ENCODE results near the gene RABAC1.

Gene RABAC1, protein sequence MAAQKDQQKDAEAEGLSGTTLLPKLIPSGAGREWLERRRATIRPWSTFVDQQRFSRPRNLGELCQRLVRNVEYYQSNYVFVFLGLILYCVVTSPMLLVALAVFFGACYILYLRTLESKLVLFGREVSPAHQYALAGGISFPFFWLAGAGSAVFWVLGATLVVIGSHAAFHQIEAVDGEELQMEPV

GRCh38 chr19:41959056-41960053 lies at the start of gene RABAC1:
Gene RABAC1 (minus strand): TSS chr19:41959321. CDS start chr19:41959292, 29 bp downstream.
- TF ChIP-seq CTCF (IDR thresholded peaks at IDR 0.05; ENCODE audit: low read depth, low read length): peak; percentile 13
- in situ Hi-C loops (cut with HindIII; ENCODE audit: low sequenced_read_pairs): no loop called here

DNA sequence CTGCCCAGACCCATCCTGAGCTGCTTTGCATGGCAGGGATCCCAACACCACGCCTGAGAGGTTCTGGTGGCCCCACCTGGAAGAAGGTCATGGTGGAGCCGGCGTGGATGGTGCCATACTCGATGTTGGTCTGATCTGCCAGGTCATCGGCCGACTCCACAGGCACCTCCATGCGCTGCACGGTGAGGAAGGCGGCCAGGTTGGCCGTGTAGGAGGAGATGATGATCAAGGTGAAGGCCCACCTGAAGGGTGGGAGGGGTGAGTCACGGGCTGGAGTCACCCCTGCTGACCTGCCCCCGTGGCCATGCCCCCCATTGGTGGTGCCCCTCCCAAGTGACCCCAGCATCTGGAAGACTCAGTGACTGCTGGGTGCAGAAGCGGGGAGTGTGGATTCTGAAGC lies 47.4 kb upstream of the RABAC1 start:
- TF ChIP-seq CTCF (IDR thresholded peaks at IDR 0.05; ENCODE audit: low read depth, low read length): no peak

More at GRCh38 chr19:41959056-41960053, at the start of gene RABAC1:
- peak within 1 kb of the TSS; percentile 96 for H3K4me3 ChIP-seq (ENCODE audit: low read depth, low read length)
- peak; percentile 91 for DNase-seq (ENCODE audit: low read depth, low spot score)

DNA sequence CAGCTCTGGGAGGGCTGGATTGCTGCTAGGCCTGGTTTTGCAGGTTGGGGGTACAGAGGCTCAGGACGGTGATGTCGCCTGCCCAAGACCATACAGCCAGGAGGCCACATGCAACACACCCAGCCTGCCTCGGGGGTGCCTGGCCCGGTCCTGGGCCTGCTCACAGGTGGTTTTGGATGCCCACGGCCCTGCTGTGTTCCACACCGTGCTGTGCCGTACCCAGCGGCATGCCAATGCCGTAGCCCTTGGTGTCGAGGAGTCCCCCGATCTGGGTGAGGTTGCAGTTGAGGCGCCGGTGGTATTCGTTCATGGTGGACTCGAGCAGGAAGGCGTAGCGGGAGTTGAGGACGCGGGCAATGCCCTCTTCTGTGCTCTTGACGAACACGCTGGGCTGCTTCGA lies 46.4 kb upstream of the RABAC1 start:
- no peak for TF ChIP-seq CTCF (IDR thresholded peaks at IDR 0.05; ENCODE audit: low read depth, low read length)
- in situ Hi-C loops (cut with HindIII; ENCODE audit: low sequenced_read_pairs): no loop called here
- DNase-seq (ENCODE audit: low read depth, low spot score): no peak
- no peak overlapping the region for H3K4me3 ChIP-seq (ENCODE audit: low read depth, low read length)

More for the DNA sequence above, 47.4 kb upstream of the RABAC1 start:
- DNase-seq (ENCODE audit: low read depth, low spot score): no peak
- H3K4me3 ChIP-seq (ENCODE audit: low read depth, low read length): no peak overlapping the region
- in situ Hi-C loops (cut with HindIII; ENCODE audit: low sequenced_read_pairs): no loop called here

DNA sequence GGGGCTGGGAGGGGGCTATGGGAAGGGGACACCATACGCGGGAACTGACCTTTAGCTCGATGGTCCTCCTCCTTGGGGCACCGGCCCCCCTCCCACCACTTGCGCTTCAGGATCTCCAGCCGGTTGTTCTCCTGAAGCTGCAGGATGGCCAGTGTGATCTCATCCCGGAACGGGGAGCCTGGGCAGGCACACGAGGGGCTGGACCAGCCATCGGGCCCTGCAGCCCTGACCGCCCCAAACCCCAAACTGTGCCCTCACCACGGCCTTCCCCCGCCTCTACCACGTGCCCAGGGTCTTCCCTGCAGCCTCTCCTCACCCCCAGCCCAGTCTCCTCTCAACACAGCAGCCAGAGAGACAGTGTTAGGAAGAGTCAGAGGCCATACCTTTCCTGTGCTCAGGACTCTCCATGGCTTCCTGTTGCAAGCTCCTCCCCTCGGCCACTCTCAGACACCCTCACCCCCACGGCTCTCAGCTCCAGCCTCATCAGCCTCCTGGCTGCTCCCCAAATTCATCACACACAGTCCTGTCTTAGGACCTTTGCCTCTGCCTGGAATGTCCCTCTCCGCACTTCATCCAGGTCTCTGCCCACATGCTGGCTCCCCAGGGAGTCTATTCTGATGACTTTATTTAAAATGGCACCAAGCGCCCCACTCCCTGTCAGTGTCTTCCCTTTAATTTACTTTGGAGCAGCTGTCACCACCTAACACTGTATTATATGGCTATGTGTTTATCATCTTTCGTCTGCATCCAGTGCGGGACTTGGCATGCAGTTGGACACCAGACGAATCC lies 44.6 kb upstream of the RABAC1 start:
- DNase-seq (ENCODE audit: low read depth, low spot score): no peak
- no peak overlapping the region for H3K4me3 ChIP-seq (ENCODE audit: low read depth, low read length)
- in situ Hi-C loops (cut with HindIII; ENCODE audit: low sequenced_read_pairs): no loop called here
- TF ChIP-seq CTCF (IDR thresholded peaks at IDR 0.05; ENCODE audit: low read depth, low read length): no peak

- no peak for TF ChIP-seq CTCF (IDR thresholded peaks at IDR 0.05; ENCODE audit: low read depth, low read length)
- DNase-seq (ENCODE audit: low read depth, low spot score): no peak
- in situ Hi-C loops (cut with HindIII; ENCODE audit: low sequenced_read_pairs): no loop called here
- H3K4me3 ChIP-seq (ENCODE audit: low read depth, low read length): no peak overlapping the region
Observed at GRCh38 chr19:41999878-42000208, 40.7 kb upstream of the RABAC1 start.

All from astrocyte of the spinal cord (primary cell).